Globus pallidus (tissue), 1 donor: Measurements from ENCODE around the gene HJURP.

ENCODE experiments used
- DNase-seq: peaks from one replicate; pipeline ENCODE4 v3.0.0-alpha.2; 2015; ENCODE audit warnings: low spot score

Gene HJURP

DNA sequence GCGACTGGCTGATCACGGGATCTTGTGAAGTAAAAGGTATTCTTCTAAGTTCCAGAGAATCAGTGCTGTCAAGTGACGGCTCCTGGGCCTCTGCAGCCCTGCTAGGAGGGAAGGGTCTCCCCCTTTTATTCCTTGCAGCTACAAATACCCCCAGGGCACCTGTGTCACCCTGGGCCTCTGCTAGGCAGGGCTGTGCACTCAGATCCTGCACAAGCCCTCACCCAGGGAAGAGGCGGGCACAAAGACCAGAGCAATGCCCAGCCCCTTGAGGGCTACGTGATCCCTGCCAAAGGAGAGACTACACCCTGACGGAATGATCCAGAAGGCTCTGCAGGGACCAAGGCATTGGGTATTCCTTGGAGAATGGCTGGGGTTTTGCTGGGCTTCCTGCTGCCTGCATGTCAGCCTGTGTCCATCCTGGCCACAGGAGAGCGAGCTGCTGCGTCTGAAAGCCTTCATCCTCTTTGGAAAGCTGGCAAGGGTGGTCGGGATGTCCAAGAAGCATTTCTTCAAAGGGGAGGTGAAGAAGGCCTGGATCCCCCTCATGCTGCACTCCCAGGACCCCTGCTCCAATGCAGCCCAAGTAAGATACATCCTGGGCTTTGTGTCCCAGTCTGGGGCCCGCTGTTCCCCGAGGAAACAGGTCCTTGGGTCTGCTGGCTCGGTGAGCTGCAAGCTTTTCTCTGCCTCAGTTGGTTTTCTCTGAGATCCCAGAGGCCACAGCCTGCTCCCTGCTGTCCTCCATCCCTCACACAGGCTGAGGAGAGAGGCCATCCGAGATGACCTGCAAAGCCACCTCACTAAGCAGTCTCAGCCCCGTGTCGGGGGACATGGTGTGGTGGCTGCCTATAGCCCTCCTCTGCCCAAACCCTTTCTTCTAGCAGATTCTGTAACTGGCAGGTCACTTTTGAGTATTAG is 24.9 kb downstream of the HJURP start:
- no peak for DNase-seq

DNA sequence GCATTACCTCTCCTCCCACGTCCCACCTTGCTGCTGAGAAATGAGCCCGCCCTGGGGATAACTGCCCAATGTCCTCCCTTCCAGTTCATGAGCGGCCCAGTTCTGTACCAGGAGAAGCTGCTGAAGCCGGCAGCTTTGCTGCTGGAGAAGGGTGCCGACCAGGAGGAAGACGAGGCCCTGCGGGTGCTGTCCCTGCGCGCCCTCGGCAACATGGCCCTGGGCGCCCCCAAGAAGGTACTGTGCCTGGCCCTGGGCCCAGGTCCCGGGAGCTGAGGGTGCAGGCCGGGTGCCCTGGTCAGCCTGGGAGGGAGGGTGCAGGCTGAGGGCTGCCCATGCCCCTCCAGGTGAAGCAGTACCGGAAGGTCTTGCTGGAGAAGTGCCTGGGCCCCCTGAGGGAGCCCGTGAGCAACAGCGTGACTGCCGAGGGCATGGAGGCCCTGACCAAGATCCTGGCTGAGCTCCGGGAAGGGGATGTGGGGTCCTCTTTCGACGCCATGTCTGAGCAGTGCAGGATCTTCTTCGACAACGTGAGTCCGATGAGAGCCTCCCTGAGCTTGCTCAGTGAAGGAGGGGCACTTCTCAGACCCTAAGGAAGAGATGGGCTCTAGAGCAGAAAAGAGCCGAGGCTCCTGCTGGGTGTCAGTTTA is 25.7 kb downstream of the HJURP start:
- no peak for DNase-seq

DNA sequence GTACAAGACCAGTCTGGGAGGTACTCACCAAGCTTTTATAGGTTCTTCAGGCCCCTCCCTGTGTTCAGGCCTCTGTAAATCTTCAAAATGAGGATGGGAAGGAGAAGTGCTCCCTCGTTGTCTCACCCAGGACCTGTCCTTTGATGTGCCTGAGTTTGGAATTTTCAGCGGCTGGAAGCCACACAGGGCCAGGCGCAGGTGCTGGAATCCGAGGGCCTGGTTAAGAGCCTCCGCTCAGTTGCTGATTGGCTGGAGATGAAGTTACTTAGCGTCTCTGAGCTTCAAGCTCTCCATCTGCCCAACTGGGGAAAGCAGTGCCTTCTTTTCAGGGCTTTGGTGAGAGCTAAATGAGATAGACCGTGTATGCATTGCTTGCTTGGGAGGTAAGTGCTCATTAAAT is 30.0 kb downstream of the HJURP start:
- no peak for DNase-seq

DNA sequence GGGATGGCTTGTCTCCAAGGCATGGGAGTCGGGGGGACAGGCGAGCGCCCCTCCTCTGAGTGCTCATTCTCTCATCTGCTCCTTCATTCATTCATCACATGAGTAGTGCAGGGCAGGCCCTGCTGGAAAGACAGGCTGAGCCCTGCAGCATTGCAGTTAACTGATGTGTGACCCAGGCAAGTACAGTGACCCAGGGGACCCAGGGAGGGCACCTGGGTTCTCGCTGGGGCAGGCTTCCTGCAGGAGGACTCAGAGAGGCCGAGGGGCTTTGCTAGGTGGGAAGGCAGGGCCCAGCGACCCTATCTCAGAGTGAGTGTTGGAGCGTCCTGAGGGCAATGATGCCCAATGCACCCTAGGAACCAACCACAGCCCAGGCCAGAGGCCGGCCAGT is 30.6 kb downstream of the HJURP start:
- DNase-seq: no peak

DNA sequence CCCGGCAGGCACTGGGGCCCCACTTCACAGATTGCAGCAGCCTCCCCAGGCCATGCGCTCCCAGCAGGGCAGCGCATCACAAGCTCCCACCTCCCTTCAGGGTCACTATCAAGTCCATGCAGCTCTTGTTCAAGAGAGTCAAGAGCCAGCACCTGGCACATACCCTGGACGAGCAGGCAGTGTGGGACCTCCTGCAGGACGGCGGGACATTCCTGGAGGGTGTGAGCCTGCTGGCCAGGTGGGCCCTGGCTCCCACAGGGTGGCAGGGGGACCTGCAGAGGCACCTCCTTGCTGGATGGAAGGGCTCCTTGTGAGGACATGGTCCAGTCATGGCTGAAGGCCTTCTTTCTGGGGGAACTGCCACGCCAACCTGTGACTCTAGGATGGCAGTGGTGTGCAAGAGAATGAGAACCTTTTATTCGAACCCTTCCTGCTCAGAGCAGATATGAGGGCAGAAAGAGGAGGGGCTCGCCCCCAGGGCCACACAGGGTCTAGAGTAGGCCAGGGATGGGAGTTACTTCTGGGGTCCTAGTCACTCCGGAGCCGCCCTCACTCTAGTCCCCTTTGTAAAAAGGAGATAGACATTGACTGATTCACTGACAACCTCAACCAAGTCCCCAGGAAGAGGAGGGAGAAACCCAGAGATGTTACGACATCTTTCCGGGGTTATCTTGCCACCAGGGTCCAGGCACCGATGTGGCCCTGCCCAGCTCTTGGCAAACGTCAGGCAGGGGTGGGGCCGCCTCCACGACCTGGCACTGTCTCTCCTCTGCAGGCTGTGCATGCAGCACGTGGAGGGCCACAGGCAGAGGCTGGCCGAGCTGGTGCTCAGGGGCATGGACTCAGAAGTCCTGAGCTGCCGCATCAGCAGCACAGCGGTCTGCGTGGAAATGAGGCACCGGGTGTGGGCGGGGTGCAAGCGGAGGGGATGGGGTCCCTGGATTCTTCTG is 31.3 kb downstream of the HJURP start:
- DNase-seq: no peak

DNA sequence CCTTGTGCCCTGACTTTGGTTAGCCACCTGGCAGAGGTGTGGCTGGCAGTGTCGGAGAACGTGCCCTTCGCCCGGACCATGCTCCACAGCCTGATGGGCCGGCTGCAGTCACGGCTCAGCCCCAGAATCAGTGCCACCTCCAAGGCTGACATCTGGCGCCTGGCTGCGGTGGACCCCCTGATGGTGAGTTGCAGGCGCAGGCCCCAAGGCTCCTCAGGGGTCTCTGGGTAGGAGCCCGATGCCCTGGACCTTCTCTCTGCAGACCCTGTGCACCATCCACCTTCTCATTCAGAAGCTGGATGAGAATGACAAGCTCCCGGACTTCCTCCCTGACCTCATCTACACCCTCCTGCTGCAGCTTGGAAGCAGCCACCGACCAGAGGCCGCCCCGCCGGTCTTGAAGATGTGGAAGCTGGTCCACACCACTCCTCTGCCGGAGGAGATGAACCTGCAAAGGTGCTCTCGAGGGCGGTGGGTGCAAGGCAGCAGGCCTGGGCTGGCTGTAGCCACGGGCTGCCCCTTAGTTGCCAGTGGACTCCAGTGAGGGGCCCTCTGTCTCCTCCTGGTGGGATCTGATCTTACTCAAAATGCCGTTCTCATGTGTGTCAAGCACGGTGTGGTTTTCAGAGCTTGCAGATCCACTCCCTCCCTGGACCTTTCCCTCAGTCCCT is 32.1 kb downstream of the HJURP start:
- no peak for DNase-seq

DNA sequence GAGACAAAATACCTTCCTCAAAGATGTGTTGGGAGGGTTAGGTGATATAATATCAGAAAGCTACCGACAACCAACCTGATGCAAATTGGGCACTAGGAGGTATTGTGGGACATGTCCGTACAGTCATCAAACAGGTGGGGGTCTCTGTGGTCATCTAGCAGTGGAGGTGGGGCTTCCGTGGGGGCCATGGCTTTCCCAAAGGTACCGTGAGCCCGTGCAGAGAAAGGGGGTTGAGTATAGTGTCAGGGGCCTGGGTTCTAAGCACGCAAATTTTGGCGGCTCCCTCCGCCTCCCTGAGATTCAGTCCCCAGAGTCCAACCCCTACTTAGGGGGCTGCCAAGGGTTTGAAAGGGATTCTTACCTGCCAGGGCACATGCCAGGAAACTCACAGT is 32.6 kb downstream of the HJURP start:
- DNase-seq: no peak

DNA sequence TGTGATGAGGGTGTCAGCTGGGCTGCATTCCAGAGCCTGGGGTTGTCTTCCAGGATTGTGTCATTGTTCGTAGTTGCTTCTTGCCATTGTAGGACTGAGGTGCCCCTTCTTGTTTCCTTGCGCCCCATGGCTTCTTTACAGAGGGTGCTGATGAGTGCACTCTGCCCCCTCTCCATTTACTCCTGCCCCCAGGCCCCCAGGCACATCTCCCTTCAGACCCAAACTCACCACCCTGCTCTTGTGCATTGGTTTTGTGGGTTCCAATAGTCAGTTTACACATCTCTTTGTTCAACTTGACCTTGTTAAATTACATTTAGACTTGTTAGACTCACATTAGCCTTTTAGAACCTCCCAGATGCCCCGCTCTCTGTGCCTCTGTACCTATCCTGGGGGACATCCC is 33.1 kb downstream of the HJURP start:
- no peak for DNase-seq

DNA sequence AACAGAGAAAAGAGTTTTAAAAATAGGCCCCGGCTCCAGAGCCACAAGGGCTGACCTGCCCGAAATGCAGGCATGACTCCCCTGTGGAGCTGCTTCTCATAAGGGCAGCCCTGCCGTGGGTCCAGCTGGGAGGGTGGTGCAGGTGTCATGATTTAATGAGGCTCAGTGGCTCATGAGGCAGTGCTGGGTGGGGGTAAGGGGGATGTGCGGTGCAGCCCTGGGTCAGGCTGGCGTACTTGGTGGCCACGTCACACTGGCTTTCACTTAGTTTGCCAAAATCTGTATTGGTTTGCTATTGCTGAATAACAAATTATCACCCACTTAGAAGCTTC is 33.6 kb downstream of the HJURP start:
- no peak for DNase-seq

DNA sequence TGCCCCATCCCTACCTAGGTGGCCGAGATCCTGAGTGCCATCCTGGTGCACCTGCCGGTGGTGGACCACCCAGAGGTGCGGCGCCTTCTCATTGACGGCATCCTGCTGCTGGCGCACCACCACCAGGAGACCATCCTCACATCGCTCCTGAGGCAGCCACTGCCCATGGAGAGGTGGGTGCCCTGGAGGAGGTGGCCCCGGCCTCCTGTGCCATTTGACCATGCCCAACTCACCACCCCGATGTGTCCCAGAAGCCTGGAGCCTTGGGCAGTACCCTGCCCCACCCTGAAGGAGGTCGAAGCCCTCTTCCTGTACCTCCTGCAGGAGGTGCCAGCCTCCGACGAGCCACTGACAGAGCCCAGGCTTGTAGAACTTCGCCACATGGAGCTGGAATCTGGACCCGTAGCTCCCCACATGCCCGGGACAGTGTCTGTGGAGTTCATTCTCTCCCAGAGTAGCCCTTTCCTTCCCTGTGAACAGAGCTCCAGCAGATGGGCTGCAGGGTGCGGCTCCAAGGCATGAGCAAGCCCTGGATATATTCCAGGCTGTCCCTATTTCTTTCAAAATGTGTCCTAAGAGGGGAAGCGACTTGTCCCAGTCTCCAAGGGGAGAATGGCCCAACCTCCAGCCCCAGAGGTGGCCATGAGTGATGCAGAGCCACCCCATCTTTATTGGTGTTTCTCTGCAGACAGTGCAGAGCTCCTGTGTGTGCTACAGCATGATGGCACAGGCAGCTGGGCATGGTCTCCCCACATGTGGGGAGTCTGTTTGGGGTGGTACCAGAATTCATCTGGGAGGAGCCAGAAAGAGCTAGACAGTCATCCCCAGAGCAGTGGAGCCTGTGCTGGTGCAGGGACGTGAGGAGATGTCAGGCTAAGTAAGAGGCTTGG is 34.2 kb downstream of the HJURP start:
- no peak for DNase-seq

DNA sequence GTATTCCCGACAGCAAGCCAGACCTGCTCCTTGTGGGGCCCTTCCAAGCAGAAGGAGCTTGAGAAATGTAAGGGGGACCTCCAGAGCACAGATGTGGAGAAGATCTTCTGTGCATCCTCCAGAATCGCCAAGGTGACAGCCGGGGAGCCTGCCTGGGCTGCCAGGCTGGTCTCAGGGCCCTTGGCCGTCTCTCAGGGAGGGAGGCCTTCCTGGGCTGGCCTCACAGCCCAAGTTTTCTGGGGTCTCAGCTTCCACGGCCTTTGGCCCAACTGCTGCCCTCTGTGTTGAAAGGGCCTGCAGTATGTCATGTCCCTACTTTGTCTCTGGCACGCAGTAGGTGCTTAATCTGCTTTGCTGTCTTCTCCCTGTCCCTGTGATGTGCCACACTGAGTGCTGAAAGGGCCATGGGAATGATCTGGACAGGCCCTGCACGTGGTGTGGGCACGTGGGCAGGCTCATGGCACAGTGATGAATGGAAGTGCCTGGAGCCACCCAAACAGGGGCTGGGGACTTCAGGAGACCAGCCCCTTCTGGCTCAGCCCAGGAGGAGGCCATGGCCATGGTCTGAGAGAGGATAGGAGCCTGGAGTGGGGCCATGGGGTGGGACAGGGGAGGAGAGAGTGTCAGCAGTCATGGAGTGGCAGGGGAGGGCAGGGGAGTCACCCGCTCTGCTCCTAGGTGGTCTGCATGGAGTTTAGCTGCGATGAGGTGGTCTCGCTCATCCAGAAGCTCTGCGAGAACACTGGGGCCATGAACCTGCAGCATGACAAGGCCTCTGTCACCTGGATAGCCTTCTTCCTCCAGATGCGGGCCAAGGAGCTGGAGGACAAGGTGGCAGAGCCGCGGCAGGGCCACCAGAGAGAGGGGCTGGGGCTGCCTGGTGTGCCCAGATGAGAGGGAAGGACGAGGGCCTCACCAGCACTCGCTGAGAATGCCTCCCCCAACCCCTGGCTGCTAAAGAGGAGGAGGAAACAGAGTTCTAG is 35.4 kb downstream of the HJURP start:
- no peak for DNase-seq

DNA sequence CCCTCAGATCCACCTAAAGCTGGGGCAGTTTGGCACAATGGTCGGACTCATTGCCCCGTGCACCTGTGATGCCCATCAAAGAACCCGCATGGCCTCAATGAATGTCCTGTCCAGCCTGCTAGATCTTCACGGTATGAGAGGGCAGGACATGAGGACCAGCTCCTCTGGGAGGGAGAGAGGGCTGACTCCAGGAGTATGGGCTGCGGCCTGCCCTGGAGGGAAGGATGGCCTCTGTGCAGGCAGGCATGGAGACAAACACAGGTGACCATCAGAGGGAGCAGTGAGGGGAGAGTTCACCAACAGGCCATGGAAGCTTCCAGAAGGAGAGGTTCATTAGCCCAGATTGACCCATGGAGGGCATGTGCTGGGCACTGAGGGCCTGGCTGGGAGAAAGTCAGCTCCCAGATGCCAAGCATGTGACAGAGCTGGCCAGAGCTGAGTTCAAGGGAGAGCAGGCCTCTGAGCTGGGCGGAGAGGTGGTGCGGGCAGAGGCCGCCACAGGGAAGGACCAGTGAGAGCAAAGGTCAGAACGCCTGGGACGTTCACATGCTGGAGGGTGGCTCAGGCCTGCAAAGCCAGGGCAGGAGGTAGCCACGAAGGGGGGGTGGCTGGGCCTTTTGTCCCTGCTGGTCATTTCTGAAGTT is 36.2 kb downstream of the HJURP start:
- DNase-seq: no peak

DNA sequence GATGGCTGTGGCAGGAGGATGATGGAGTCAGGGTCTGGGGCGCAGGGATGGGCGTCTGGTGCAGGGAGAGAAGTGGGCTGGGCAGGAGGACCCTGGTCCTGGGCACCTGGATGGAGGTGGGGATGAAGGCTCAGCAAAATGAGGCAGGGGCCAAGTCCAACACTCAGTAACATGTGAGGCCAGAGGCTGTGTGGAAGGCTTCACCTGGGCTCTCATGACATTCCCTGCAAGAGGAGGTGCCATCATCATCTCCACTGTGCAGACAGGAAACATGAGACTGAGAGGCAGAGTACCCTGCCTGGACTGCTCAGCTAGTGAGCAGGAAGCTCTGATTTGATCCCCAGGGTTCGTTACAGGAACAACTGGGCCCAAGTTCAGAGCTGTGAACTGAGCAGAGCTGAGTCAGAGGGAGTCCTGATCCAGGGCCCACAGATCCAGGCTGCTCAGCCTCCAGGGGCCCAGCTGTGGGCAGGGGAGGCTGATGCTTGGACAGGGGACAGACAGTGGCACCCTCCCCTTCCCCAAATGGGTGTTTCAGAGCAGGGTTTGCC is 36.9 kb downstream of the HJURP start:
- DNase-seq: no peak

DNA sequence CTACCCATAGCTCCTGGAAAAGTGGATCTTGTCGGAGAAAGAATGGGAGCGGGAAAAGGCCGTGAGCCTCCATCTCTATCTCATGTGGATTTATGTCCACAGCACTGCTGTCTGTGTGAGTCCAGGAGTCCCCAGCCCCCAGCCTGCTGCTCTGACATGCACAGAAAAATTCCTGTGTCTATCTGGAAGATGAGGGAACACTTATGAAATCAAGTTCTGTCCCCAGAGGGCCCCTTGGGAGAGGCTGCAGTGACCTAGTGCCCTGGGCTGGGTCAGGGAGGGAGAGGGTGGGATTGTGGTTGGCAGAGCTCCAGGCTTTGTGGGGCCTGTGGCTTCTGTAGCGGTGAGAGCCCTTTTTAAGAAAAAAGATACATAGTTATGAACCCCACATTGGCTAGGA is 37.6 kb downstream of the HJURP start:
- no peak for DNase-seq

DNA sequence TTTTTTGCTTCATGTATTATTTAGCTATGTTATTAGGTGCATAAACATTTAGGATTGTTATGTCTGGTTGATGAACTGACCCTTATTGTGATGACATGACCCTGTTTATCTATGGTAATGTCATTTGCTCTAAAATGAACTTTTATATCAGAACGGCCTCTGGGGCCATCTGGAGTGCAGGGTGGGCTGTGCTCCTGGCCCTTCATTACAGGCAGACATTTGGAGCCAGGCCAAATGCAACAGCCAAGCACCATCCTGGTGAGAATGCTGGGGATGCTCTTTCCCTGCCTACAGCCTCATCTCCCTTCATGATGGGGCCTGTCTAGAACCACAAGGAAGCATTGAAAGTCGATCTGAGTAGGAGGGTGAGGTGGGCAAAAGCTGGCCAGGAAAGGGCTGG is 38.0 kb downstream of the HJURP start:
- DNase-seq: no peak

DNA sequence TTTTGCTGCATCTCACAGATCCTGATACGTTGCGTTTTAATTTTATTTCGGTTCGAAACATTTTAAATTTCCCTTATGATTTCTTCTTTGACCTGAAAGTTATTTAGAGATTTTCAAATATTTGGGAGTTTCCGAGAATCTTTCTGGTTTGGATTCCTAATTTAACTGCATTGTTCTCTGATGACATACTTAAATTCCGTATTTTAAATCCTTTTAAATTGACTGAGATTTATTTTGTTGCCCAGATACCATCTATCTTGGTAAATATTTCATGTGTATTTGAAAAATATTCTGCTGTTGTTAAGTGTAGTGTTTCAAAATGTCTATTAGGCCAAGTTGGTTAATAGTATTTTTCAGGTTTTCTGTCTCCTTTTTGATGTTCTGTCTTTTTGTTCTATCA is 38.5 kb downstream of the HJURP start:
- DNase-seq: no peak

DNA sequence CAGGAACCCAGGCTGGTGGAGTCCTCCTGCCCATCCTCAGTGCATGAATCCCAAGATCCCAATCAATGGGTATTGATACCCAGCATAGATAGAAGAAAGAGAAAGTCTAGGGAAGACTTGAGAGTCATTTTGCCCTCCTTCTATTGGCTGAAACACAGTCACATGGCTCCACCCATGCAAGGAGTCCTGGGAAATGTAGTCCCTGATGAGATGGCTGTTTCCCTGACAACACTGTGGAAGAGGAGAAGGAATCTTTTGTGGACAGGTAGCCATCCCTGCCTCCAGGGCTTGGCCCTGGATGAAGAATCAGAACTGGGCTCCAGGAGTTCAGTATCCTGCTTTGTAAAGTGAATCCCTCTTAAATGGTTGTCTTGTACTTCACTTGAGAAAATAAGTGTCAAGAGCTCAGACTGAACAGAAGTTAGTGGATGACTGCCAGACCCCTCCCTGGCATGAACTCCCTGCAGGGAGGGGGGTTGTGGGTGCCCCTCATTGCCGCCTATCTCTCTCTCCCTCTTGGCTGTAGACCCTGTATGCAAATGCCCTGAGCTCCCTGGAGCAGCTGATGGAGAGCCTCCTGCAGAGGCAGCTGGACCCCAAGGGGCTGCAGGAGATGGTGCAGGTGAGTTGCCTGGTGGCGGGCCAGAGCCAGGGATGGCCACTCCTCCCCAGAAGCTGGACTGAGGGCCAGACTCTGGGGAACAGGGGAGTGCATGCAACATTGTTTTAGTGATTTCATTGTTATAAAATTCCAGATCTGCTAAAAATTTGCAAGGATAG is 40.1 kb downstream of the HJURP start:
- no peak for DNase-seq
